HG02610 (cell line): ENCODE data around the gene TSNAXIP1.
"Not testable (repeated sequence)": the region's sequence is repeated elsewhere in the genome, so short reads cannot be mapped to it uniquely, and the experiment has no call there.

Source experiments
- ATAC-seq: cut with Tn5 transposase; IDR thresholded peaks from one replicate; pipeline ENCODE4 v1.9.1; 2021; ENCODE audit warnings: mild to moderate bottlenecking, moderate library complexity; ENCODE audit not compliant: unreplicated experiment

The TSNAXIP1 gene

GRCh38 chr16:67857547-67858233, 51.0 kb downstream of the TSNAXIP1 start:
- ATAC-seq = no peak

GRCh38 chr16:67858500-67858899, 51.8 kb downstream of the TSNAXIP1 start:
- no peak for ATAC-seq

DNA sequence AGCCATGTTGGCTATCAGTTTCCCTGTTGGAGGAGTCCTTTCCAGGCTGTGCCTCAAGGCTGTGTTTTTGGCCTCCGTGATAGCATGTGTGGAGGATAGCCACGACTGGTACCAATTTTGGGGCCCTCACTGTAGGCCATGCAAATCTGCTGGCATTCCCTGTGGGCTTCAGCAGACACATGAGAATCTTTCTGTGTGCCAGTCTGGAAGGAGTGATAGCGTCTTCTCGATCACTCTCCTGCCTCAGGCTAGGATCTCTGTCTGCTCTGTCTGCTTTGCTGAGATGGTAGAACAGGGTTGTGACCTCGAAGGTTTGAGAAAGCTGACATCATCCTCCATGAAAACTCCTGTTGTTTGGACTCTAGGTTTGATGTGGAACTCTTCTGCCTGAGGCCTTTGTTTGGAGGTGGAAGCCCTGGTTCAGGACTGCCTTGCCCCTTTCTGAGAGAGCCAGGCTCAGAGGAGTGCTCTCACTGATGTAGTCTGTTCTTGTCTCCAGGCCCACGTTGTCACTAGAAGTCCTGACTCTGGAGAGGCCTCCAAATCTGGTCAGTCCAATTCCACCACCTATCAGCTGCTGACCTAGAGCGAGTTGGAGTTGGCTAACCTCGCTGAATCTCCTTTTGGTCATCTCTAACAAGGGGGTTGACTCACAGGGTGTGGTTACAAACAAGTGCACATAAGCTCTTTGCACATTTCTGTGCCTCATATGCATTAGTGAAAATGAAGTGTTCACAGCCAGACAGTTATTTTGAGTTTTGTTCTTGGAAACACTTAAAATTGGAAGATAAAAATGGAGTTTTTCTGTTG, 54.1 kb downstream of the TSNAXIP1 start:
- no peak for ATAC-seq

- ATAC-seq = no peak
Measured at GRCh38 chr16:67861877-67862276, 55.2 kb downstream of the TSNAXIP1 start.

DNA sequence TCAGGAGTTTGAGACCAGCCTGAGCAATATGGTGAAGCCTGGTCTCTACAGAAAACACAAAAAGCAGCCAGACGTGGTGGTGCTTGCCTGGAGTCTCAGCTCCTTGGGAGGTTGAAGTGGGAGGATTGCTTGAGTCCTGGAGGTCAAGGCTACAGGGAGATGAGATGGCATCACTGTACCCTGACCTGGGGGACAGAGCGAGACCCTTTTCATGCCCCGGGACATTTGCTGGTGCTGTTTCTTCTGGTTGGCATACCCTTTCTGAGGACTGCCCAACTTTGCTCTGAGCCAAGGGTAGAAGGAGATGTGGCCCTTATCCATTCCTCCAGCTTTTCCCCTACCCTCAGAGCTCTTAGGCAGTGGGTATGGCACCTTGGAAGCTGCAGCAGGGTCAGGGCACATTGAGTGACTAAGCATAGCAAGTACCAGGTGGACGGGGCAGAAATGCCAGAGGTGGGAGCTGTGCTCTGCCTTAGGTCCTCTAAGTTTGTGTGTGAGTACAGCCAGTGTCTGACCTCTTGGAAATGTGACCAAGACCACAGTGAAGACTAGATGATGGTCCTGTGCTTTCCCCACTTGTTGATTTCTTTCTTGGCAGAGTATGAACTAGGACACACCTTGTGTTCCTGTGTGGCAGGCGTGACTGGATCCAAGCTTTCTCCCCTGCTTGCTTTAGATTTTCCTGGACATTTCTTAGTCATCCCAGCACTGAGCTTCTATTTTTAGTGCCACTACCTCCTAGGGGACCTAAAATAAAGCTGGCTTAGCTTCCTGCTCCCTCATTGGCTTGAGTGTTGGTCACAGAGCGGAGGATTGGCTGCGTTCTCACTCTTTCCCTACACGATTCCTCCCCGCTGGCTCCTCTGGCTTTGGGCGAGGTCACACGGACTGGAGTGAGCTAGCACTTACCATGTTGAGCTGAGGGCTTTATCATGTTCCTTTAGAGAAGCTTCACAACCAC, 56.2 kb downstream of the TSNAXIP1 start:
- no peak for ATAC-seq

DNA sequence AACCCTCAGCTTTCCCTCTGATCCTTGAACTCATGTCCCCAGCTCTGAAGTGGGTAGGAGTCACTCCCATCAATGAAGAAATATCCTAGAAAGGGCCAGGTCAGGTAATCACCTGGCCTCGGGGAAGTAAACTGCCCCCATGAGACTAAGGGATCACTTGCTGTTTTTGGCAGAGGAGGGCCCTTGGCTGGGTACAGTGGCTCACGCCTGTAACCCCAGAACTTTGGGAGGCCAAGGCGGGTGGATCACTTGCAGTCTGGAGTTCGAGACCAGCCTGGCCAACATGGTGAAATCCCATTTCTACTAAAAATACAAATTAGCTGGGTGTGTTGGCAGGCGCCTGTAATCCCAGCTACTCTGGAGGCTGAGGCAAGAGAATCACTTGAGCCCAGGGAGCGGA, 57.4 kb downstream of the TSNAXIP1 start:
- ATAC-seq = not testable (repeated sequence)

DNA sequence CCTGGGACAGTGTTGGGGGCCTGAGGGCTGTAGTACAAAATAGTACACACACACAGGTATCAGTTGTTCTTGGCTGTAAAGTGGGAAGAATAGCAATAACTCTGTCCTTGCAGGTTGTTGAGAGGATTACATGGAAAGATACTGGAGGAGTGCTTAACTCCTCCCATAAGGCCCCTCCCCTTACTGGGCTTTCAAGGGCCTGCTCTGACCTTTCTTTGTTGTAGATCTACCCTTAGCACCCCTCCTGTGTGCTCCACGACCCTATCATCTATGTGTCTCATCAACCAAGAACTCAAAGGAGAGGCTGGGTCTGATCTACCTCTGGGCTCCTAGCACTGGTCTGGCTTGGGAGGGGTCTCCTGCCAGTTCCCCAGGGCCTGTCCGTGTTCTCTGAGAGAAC, 57.9 kb downstream of the TSNAXIP1 start:
- ATAC-seq = no peak

- ATAC-seq = no peak
Measured at GRCh38 chr16:67865318-67865717, 58.6 kb downstream of the TSNAXIP1 start.

- no peak for ATAC-seq
Measured at GRCh38 chr16:67868290-67868689, 61.6 kb downstream of the TSNAXIP1 start.

DNA sequence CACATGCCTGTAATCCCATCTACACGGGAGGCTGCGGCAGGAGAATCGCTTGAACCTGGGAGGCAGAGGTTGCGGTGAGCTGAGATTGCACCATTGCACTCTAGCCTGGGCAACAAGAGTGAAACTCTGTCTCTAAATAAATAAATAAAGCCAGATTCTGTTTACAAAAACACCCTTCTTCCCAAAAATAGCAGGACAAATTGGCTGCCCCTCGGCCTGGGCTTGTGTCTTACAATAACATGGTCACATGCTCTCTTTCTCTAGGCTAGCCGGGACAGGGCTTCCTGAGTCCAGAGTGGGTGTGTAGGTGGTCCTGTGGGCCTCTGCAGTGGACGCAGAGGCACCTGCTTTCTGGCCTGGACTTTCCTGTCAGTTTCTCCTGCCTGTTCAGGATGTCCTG, 63.0 kb downstream of the TSNAXIP1 start:
- no peak for ATAC-seq

- no peak for ATAC-seq
Measured at GRCh38 chr16:67871256-67871655, 64.6 kb downstream of the TSNAXIP1 start.

GRCh38 chr16:67872131-67872630, 65.5 kb downstream of the TSNAXIP1 start:
- ATAC-seq = no peak

DNA sequence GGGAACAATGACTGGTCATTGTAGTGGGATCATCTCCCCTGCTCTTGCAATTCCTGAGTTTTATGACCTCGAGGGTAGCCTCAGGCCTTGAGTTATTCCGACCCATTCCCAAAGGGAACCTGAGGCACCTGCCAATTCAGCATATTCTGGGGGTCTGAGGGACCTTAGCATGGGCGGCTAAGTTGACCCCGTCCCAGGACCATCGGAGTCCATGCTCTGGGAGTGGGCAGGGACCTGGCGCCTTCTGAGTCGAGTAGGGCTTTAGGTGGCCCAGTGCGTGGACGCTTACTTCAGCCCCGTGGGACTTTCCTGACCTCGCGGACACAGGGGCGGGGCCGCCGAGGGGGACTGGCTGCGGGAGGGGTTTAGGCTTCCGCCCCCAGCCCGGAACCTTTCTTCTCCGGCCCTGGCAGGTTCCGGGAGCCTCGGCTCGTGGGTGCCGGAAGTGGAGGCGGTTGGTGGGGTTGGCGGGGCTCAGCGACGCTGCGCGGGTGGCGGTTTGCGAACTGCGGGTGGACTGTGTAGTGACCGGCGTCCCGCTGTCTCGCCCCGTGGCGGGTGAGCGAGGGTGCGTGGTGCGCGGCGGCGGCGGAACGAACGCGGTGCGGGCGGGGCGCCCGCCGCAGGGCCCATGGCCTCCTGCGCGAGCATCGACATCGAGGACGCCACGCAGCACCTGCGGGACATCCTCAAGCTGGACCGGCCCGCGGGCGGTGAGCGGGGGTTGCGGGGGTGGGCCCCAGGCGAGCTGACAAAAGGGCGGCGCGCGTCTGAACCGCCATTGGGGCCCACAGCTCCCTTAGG, 66.1 kb downstream of the TSNAXIP1 start, which contains the start of gene EDC4:
TSS of gene EDC4 (plus strand) at position 422 of the 804 bp plus-strand sequence. CDS start at position 632, 210 bp downstream.
- ATAC-seq = peak; percentile 81

- ATAC-seq = no peak
Measured at GRCh38 chr16:67873435-67874370, 67.0 kb downstream of the TSNAXIP1 start.

GRCh38 chr16:67874372-67874771, 67.7 kb downstream of the TSNAXIP1 start:
- ATAC-seq = no peak

DNA sequence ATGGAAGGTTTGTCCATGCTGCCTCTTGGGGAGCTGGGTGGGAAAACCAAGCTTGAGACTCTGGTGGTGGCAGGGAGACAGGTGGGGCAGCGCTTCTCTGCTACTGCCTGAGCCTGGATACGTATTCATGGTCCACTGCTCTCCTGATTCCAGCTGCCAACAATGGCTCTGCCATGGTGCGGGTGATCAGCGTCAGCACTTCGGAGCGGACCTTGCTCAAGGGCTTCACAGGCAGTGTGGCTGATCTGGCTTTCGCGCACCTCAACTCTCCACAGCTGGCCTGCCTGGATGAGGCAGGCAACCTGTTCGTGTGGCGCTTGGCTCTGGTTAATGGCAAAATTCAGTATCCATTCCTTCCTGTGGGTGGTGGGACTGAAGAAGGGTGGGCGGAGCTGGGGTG, 70.4 kb downstream of the TSNAXIP1 start:
- ATAC-seq = no peak
